Right lobe of liver (tissue), 6 donors: Measurements from ENCODE around the gene KIF12. TPM values are rescaled to one million over a fixed set of nuclear protein-coding genes. Genes with fewer than 3 reads are reported as not detected.
A peak's percentile ranks its signal among the peaks of the same experiment; 100 is the strongest.

Experiments used
- ATAC-seq, 4 donors: fragments of 200-7000 bp; cut with Tn5 transposase; one replicate each; pipeline ENCODE4 v1.9.1; 2020; ENCODE audit warnings: mild to moderate bottlenecking in 4 of 4, moderate library complexity in 4 of 4
- DNase-seq, 3 donors: peaks; one replicate each; pipeline ENCODE4 v3.0.0-alpha.2; 2020
- H3K27ac ChIP-seq, 3 donors: fragments of 200-600 bp; one replicate each; pipeline ENCODE4 v1.8.0; 2022
- H3K27me3 ChIP-seq, 2 donors: fragments of 200-600 bp; one replicate each; pipeline ENCODE4 v1.8.0; 2022
- H3K36me3 ChIP-seq, 4 donors: fragments of 200-600 bp; sonication (generic) in 1 of 4; one replicate each; pipeline versions ENCODE4 v1.5.1 to v1.8.0; 2017 to 2022; ENCODE audit warnings: control low read depth in 1 of 4
- H3K4me1 ChIP-seq, 4 donors: fragments of 200-600 bp; sonication (generic) in 1 of 4; one replicate each; pipeline versions ENCODE4 v1.5.1 to v1.8.0; 2017 to 2022; ENCODE audit warnings: control low read depth in 1 of 4
- H3K4me3 ChIP-seq, 3 donors: fragments of 200-600 bp; one replicate each; pipeline ENCODE4 v1.8.0; 2022
- H3K9me3 ChIP-seq, 4 donors: fragments of 200-600 bp; sonication (generic) in 1 of 4; one replicate each; pipeline versions ENCODE4 v1.5.1 to v1.8.0; 2017 to 2022; ENCODE audit warnings: control low read depth in 1 of 4
- POLR2A ChIP-seq: fragments of 450-650 bp; IDR thresholded peaks from one replicate; pipeline ENCODE4 v1.6.1; 2017; ENCODE audit warnings: antibody characterized with exemption, mild to moderate bottlenecking
- WGBS: methylation state at CpG from one replicate; pipeline ENCODE4 v1.1.6; 2018; ENCODE audit warnings: low coverage, low lambda C conversion rate; ENCODE audit not compliant: insufficient coverage; ENCODE audit errors: missing lambda C conversion rate; 5-methylcytosine and 5-hydroxymethylcytosine counted together
- intact Hi-C, 2 donors: fragments of 100-400 bp; cut with DNase I; formaldehyde crosslinking; loops; one replicate each; pipeline versions ENCODE4 v1.11.2 to v1.14.1; 2022
- total RNA-seq, 6 experiments: library from RNA; depleted of rRNA in 2 of 6; stranded (reverse); fragments of >200 nt in 2 of 6; fragmentation: NEBNext Ultra II Directional in 3 of 6; extraction: Animal tissue kit (Norgen Biotek cat#: 25700) in 3 of 6; gene quantifications; one replicate each; pipeline versions ENCODE4 v1.1.0 to v1.2.4, GENCODE V29; 2016 to 2023
- TF ChIP-seq, protein P1 (sequence below), 4 donors: fragments of 200-600 bp in 3 of 4; fragments of 450-650 bp in 1 of 4; IDR thresholded peaks; one replicate each; pipeline versions ENCODE4 v1.5.1 to v1.8.0; 2016 to 2022; ENCODE audit warnings: antibody characterized with exemption in 4 of 4, mild to moderate bottlenecking in 2 of 4
- donor health status: DM: no; HTN: yes; CAD: no.
- donor health status: DM: no; HTN: no; CAD: no.
- donor health status: DM: no; HTN: no; CAD: no.
- donor health status: DM: no; HTN: yes; CAD: no.
- donor health status: DM: no; HTN: yes; CAD: no.

KIF12 gene
- total RNA-seq, 6 experiments from 2014 or later: 3.1 to 24.3 (median 14.2) TPM

GRCh38 chr9:114102484-114102883 is 3.4 kb upstream of the KIF12 start:
- H3K36me3 ChIP-seq: no peaks in the 10 kb centered on the region
- no peaks in the 10 kb centered on the region for H3K27me3 ChIP-seq
- H3K4me3 ChIP-seq: no peak overlapping the region
- TF ChIP-seq POLR2A: no peak
- TF ChIP-seq, protein P1, sequence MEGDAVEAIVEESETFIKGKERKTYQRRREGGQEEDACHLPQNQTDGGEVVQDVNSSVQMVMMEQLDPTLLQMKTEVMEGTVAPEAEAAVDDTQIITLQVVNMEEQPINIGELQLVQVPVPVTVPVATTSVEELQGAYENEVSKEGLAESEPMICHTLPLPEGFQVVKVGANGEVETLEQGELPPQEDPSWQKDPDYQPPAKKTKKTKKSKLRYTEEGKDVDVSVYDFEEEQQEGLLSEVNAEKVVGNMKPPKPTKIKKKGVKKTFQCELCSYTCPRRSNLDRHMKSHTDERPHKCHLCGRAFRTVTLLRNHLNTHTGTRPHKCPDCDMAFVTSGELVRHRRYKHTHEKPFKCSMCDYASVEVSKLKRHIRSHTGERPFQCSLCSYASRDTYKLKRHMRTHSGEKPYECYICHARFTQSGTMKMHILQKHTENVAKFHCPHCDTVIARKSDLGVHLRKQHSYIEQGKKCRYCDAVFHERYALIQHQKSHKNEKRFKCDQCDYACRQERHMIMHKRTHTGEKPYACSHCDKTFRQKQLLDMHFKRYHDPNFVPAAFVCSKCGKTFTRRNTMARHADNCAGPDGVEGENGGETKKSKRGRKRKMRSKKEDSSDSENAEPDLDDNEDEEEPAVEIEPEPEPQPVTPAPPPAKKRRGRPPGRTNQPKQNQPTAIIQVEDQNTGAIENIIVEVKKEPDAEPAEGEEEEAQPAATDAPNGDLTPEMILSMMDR (IDR thresholded peaks at IDR 0.05): no peak
- no peak for DNase-seq
- H3K4me1 ChIP-seq: peaks cover 0 to 10% (median 0%) of the 10 kb centered on the region in 4 donors
- intact Hi-C loops: no loop called here
- no peaks in the 10 kb centered on the region for H3K9me3 ChIP-seq
- ATAC-seq: no peak
- H3K27ac ChIP-seq: no peak overlapping the region

- Histone ChIP-seq H3K36me3 (no peaks in the 10 kb centered on the region), H3K4me1 (peaks cover 0 to 11% (median 0%) of the 10 kb centered on the region in 4 donors), H3K27ac (no peak overlapping the region), H3K9me3 (no peaks in the 10 kb centered on the region), H3K4me3 (no peak overlapping the region), H3K27me3 (no peaks in the 10 kb centered on the region)
- 62% methylated on average over 1 of the region's 1 CpG for WGBS
- intact Hi-C loops: no loop called here
- TF ChIP-seq POLR2A: no peak
- TF ChIP-seq, protein P1 (IDR thresholded peaks at IDR 0.05): no peak
- DNase-seq: no peak
- ATAC-seq: no peak
Measured at GRCh38 chr9:114100536-114100935, 1.4 kb upstream of the KIF12 start.

DNA sequence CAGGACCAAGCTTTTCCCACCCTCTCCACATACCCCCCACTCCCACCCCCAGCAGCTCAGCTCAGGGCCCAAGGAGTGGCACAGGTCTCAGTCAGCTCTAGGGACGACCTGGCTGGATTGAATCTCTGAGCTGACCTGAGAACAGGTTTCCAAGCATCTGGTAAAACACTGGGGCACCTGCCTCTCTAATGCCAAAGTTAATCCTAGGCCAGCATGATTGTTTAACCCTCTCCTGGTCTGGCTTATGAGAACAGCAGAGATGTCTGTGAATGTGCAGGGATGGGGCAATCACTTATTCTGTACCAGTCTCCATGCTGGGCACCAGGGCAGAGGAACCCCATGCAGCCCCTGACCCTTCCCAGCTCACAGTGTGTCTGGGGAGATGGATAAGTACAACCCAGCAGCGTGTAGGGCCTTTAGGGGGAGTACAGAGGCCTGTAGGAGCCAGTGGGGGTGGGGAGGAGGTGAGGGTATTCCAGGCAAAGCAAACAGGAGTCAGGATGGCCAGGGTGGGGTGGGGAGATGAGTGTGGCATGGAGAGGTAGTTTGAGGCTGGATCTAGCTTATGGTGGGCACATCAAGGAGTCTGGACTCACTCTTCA is 678 bp upstream of the KIF12 start:
- 65% methylated on average over 2 of the region's 2 CpGs for WGBS
- Histone ChIP-seq H3K36me3 (peaks cover 0 to 4% (median 0%) of the 10 kb centered on the region in 4 donors), H3K9me3 (no peaks in the 10 kb centered on the region), H3K27me3 (no peaks in the 10 kb centered on the region), H3K27ac (no peak overlapping the region), H3K4me3 (peak overlapping the region in 1 of 3 donors; percentile 69), H3K4me1 (peaks cover 0 to 11% (median 0%) of the 10 kb centered on the region in 4 donors)
- DNase-seq (no peak), ATAC-seq (peak in 2 of 4 donors; percentile 1 to 10)
- intact Hi-C loops: loop anchor here in 1 of 2 donors (5.0 kb wide), 1 partner anchor 188 kb away; no protein-coding TSS in a partner anchor
- TF ChIP-seq, protein P1 (IDR thresholded peaks at IDR 0.05): no peak
- TF ChIP-seq POLR2A: no peak

- Histone ChIP-seq H3K9me3 (no peaks in the 10 kb centered on the region), H3K4me3 (peak overlapping the region; percentile 49 to 69 (median 57)), H3K27ac (no peak overlapping the region), H3K4me1 (peaks cover 0 to 11% (median 0%) of the 10 kb centered on the region in 4 donors), H3K27me3 (no peaks in the 10 kb centered on the region), H3K36me3 (peaks cover 0 to 4% (median 0%) of the 10 kb centered on the region in 4 donors)
- peak; percentile 88 to 89 (median 89) for DNase-seq
- 0% methylated on average over 9 of the region's 77 CpGs for WGBS
- peak; percentile 89 to 92 (median 90) for ATAC-seq
- intact Hi-C loops: loop anchor here in 1 of 2 donors (5.0 kb wide), 1 partner anchor 189 kb away; no protein-coding TSS in a partner anchor
- TF ChIP-seq POLR2A: no peak
- TF ChIP-seq, protein P1 (IDR thresholded peaks at IDR 0.05): no peak
Measured at GRCh38 chr9:114098021-114098935, 814 bp downstream of the KIF12 start.
